PFSK-1 (cell line): ENCODE results near the gene ARHGAP6.

ENCODE experiments used
- POLR2AphosphoS5 ChIP-seq: IDR thresholded peaks from 2 replicates; pipeline ENCODE4 v1.6.1; 2012; ENCODE audit warnings: low read depth, mild to moderate bottlenecking, control low read depth, low read length, moderate library complexity
- REST ChIP-seq, 2 experiments: IDR thresholded peaks; 2 replicates each; pipeline versions ENCODE4 v1.6.1 to v1.8.0; 2011 to 2012; ENCODE audit warnings: low read depth in 2 of 2, low read length in 2 of 2, control low read depth in 1 of 2, inconsistent platforms in 1 of 2, mild to moderate bottlenecking in 1 of 2, moderate library complexity in 1 of 2; ENCODE audit not compliant: insufficient read depth in 1 of 2

DNA sequence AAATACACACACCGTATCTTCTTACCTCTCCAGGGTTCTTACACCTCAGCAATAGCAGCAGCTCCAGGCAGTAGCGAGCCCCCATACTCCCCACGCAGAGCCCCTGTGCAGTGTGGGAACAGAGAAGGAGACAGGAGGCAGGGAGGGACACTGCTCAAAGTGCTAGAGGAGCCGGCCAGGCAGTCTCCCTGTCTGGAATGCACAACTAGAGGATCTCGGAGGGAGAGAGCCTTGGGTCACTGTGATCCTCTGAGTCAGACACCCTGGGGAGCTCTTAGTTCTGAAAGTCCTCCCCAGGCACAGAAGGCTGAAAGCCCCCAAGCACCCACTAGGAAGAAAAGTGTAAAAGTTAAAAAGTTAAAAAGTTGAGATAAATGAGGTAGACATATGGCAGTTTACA lies 356.5 kb downstream of the ARHGAP6 start:
- TF ChIP-seq POLR2AphosphoS5, result no peak
- no peak for TF ChIP-seq REST (IDR thresholded peaks at IDR 0.05; ENCODE audit: insufficient read depth in 1 of 2, low read depth in 2 of 2, low read length in 2 of 2)
